GM04503 (cell line): ENCODE measurements around the gene FBLN1.
"Not testable (repeated sequence)": the region's sequence is repeated elsewhere in the genome, so short reads cannot be mapped to it uniquely, and the experiment has no call there.

Experiments
- DNase-seq: peaks from one replicate; pipeline ENCODE4 v3.0.0-alpha.2; 2012; ENCODE audit warnings: low read depth

Gene FBLN1

GRCh38 chr22:45612940-45613339 lies 110.3 kb downstream of the FBLN1 start:
- DNase-seq, result no peak

- DNase-seq, result no peak
Observed at GRCh38 chr22:45615364-45615763, 112.7 kb downstream of the FBLN1 start.

- no peak for DNase-seq
Observed at GRCh38 chr22:45616432-45616831, 113.7 kb downstream of the FBLN1 start.

- DNase-seq, result no peak
Observed at GRCh38 chr22:45617948-45618347, 115.3 kb downstream of the FBLN1 start.

GRCh38 chr22:45620706-45621105 lies 118.0 kb downstream of the FBLN1 start:
- DNase-seq, result no peak

- DNase-seq, result no peak
Observed at GRCh38 chr22:45621836-45622600, 119.3 kb downstream of the FBLN1 start.

GRCh38 chr22:45623464-45624145 lies 120.9 kb downstream of the FBLN1 start:
- DNase-seq, result not testable (repeated sequence)

GRCh38 chr22:45626198-45626651 lies 123.5 kb downstream of the FBLN1 start:
- DNase-seq, result no peak

GRCh38 chr22:45627489-45628233 lies 125.0 kb downstream of the FBLN1 start:
- DNase-seq, result no peak

- no peak for DNase-seq
Observed at GRCh38 chr22:45628515-45628914, 125.8 kb downstream of the FBLN1 start.

GRCh38 chr22:45629469-45630089 lies 126.9 kb downstream of the FBLN1 start:
- DNase-seq, result no peak

GRCh38 chr22:45630436-45630835 lies 127.8 kb downstream of the FBLN1 start:
- no peak for DNase-seq

GRCh38 chr22:45631140-45631840 lies 128.6 kb downstream of the FBLN1 start:
- DNase-seq, result no peak

- DNase-seq, result no peak
Observed at GRCh38 chr22:45631841-45632238, 129.2 kb downstream of the FBLN1 start.

- no peak for DNase-seq
Observed at GRCh38 chr22:45632791-45633515, 130.3 kb downstream of the FBLN1 start.

GRCh38 chr22:45636683-45637082 lies 134.0 kb downstream of the FBLN1 start:
- no peak for DNase-seq

- no peak for DNase-seq
Observed at GRCh38 chr22:45638197-45638596, 135.5 kb downstream of the FBLN1 start.

GRCh38 chr22:45638834-45639746 lies 136.4 kb downstream of the FBLN1 start:
- DNase-seq, result peak; percentile 22

GRCh38 chr22:45639747-45640102 lies 137.0 kb downstream of the FBLN1 start:
- DNase-seq, result no peak
